ENCODE measurements around the gene CADM2. TPM values are rescaled to one million over a fixed set of nuclear protein-coding genes. Genes with fewer than 3 reads are reported as not detected.

Gene CADM2
- total and polyA plus RNA-seq, 2 experiments from 2014 or later: 13.3 to 47.5 TPM

GRCh38 chr3:85313380-85313779 lies 354.6 kb downstream of the CADM2 start (continued):
- TF ChIP-seq, protein P1, sequence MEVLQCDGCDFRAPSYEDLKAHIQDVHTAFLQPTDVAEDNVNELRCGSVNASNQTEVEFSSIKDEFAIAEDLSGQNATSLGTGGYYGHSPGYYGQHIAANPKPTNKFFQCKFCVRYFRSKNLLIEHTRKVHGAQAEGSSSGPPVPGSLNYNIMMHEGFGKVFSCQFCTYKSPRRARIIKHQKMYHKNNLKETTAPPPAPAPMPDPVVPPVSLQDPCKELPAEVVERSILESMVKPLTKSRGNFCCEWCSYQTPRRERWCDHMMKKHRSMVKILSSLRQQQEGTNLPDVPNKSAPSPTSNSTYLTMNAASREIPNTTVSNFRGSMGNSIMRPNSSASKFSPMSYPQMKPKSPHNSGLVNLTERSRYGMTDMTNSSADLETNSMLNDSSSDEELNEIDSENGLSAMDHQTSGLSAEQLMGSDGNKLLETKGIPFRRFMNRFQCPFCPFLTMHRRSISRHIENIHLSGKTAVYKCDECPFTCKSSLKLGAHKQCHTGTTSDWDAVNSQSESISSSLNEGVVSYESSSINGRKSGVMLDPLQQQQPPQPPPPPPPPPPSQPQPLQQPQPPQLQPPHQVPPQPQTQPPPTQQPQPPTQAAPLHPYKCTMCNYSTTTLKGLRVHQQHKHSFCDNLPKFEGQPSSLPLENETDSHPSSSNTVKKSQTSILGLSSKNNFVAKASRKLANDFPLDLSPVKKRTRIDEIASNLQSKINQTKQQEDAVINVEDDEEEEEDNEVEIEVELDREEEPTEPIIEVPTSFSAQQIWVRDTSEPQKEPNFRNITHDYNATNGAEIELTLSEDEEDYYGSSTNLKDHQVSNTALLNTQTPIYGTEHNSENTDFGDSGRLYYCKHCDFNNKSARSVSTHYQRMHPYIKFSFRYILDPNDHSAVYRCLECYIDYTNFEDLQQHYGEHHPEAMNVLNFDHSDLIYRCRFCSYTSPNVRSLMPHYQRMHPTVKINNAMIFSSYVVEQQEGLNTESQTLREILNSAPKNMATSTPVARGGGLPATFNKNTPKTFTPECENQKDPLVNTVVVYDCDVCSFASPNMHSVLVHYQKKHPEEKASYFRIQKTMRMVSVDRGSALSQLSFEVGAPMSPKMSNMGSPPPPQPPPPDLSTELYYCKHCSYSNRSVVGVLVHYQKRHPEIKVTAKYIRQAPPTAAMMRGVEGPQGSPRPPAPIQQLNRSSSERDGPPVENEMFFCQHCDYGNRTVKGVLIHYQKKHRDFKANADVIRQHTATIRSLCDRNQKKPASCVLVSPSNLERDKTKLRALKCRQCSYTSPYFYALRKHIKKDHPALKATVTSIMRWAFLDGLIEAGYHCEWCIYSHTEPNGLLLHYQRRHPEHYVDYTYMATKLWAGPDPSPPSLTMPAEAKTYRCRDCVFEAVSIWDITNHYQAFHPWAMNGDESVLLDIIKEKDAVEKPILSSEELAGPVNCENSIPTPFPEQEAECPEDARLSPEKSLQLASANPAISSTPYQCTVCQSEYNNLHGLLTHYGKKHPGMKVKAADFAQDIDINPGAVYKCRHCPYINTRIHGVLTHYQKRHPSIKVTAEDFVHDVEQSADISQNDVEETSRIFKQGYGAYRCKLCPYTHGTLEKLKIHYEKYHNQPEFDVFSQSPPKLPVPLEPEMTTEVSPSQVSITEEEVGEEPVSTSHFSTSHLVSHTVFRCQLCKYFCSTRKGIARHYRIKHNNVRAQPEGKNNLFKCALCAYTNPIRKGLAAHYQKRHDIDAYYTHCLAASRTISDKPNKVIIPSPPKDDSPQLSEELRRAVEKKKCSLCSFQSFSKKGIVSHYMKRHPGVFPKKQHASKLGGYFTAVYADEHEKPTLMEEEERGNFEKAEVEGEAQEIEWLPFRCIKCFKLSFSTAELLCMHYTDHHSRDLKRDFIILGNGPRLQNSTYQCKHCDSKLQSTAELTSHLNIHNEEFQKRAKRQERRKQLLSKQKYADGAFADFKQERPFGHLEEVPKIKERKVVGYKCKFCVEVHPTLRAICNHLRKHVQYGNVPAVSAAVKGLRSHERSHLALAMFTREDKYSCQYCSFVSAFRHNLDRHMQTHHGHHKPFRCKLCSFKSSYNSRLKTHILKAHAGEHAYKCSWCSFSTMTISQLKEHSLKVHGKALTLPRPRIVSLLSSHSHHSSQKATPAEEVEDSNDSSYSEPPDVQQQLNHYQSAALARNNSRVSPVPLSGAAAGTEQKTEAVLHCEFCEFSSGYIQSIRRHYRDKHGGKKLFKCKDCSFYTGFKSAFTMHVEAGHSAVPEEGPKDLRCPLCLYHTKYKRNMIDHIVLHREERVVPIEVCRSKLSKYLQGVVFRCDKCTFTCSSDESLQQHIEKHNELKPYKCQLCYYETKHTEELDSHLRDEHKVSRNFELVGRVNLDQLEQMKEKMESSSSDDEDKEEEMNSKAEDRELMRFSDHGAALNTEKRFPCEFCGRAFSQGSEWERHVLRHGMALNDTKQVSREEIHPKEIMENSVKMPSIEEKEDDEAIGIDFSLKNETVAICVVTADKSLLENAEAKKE (CRISPR knock-in tag; IDR thresholded peaks at IDR 0.05): no peak
- no peak for TF ChIP-seq ETS1 (IDR thresholded peaks at IDR 0.05)
- TF ChIP-seq STAT1 (IDR thresholded peaks at IDR 0.05; ENCODE audit: unreplicated experiment): no peak
- no peak for TF ChIP-seq JUNB (IDR thresholded peaks at IDR 0.05; ENCODE audit: unreplicated experiment)
- no peak for TF ChIP-seq POLR2AphosphoS5 (IDR thresholded peaks at IDR 0.05; ENCODE audit: low read depth)
- TF ChIP-seq CREB1 (CRISPR knock-in tag; IDR thresholded peaks at IDR 0.05; ENCODE audit: low read depth): no peak
- no peak for TF ChIP-seq EZH2 (IDR thresholded peaks at IDR 0.05; ENCODE audit: low read depth, unreplicated experiment)
- no peak for TF ChIP-seq NANOG (IDR thresholded peaks at IDR 0.05; ENCODE audit: borderline replicate concordance)

GRCh38 chr3:85316252-85316651 lies 357.5 kb downstream of the CADM2 start:
- H3K4me3 ChIP-seq: no peak overlapping the region
- no peaks in the 10 kb centered on the region for H3K27me3 Mint-ChIP-seq (ENCODE audit: insufficient read depth, low read depth, poor library complexity)
- H4K20me1 ChIP-seq (replicated peaks; ENCODE audit: insufficient read depth): no peaks in the 10 kb centered on the region
- H3K36me3 ChIP-seq (ENCODE audit: insufficient read depth): no peaks in the 10 kb centered on the region
- H3K4me1 Mint-ChIP-seq: no peaks in the 10 kb centered on the region
- DNase-seq (ENCODE audit: low spot score): no peak
- H3K79me2 ChIP-seq (replicated peaks; ENCODE audit: insufficient read depth): no peaks in the 10 kb centered on the region
- ATAC-seq: no peak
- H3K27ac ChIP-seq (ENCODE audit: low read depth): no peak overlapping the region
- TF ChIP-seq ETS1 (IDR thresholded peaks at IDR 0.05): no peak
- no peak for TF ChIP-seq REST (IDR thresholded peaks at IDR 0.05; ENCODE audit: unreplicated experiment)
- no peak for TF ChIP-seq NANOG (IDR thresholded peaks at IDR 0.05; ENCODE audit: borderline replicate concordance)
- no peak for TF ChIP-seq JUNB (IDR thresholded peaks at IDR 0.05; ENCODE audit: unreplicated experiment)
- TF ChIP-seq EZH2phosphoT487 (IDR thresholded peaks at IDR 0.05; ENCODE audit: unreplicated experiment): no peak
- TF ChIP-seq POLR2AphosphoS5 (IDR thresholded peaks at IDR 0.05; ENCODE audit: low read depth): no peak
- no peak for TF ChIP-seq EZH2 (IDR thresholded peaks at IDR 0.05; ENCODE audit: low read depth, unreplicated experiment)
- H2AFZ ChIP-seq: no peak overlapping the region
- H3K4me3 Mint-ChIP-seq: no peak overlapping the region
- H3K9me3 Mint-ChIP-seq: no peaks in the 10 kb centered on the region
- H3F3A ChIP-seq (replicated peaks; ENCODE audit: low read depth): no peaks in the 10 kb centered on the region
- H3K36me3 Mint-ChIP-seq (ENCODE audit: low read depth): no peaks in the 10 kb centered on the region; the same call in 2 of the 3 replicates
- H3K4me1 ChIP-seq (ENCODE audit: insufficient read depth): no peaks in the 10 kb centered on the region
- no peaks in the 10 kb centered on the region for H3K9me2 ChIP-seq (ENCODE audit: insufficient read depth)
- no peak overlapping the region for H3K4me2 ChIP-seq
- H3K27ac Mint-ChIP-seq: no peak overlapping the region
- H3K27me3 ChIP-seq (ENCODE audit: insufficient read depth): no peaks in the 10 kb centered on the region
